ENCODE measurements around the gene PLA2G6. TPM values are rescaled to one million over a fixed set of nuclear protein-coding genes. Genes with fewer than 3 reads are reported as not detected.

Gene PLA2G6
- total RNA-seq, 2 donors from 2014 or later = 61.5 to 138 TPM

- H3K4me1 ChIP-seq (replicated peaks) = no peaks in the 10 kb centered on the region
- intact Hi-C loops (cut with DNase I) = no loop called here
- no peak for TF ChIP-seq CTCF (IDR thresholded peaks at IDR 0.05)
- no peak overlapping the region for H3K4me3 ChIP-seq
- no peaks in the 10 kb centered on the region for H3K27me3 ChIP-seq (replicated peaks; ENCODE audit: insufficient read depth)
- H3K9me3 ChIP-seq = no peaks in the 10 kb centered on the region
- WGBS = 88% methylated on average over 30 of the region's 32 CpGs
- peaks cover 7 to 27% of the 10 kb centered on the region in 2 donors for H3K36me3 ChIP-seq
- H3K27ac ChIP-seq = no peak overlapping the region
- DNase-seq (ENCODE audit: low spot score) = no peak
Measured at GRCh38 chr22:38075105-38075825, 106.4 kb downstream of the PLA2G6 start.

DNA sequence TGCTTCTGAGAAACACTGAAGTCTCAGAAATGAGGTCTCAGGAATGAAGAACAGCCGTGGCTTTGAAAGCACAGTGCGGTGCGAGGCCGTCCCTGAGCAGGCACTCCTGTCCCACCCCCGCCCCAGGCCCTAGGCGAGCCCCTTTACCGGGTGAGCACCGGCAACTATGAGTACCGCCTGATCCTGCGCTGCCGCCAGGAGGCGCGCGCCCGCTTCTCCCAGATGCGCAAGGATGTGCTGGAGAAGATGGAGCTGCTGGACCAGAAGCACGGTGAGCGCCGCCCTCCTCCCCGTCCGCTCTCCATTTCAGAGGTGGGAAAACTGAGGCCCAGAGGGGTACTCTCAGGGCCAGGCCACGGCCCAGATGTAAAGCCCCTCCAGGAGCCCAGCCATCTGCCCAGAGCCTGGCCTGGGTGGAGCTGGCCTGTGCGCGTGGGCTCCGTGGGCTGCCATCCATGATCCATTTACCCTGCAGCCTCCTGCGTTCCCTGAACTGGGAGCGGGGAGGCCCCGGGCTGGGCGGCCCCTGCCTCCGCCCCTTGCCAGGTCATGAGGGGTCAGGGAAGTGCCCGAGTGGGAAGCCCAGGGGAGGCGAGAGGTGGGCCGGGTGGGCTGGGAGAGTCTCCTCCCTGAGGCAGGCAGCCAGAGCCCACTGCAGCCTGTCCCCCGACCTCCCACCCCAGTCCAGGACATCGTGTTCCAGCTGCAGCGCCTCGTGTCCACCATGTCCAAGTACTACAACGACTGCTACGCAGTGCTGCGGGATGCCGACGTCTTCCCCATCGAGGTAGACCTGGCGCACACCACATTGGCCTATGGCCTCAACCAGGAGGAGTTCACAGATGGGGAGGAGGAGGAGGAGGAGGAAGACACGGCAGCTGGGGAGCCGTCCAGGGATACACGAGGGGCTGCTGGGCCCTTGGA is 107.2 kb downstream of the PLA2G6 start:
- no peak for DNase-seq (ENCODE audit: low spot score)
- 83% methylated on average over 39 of the region's 47 CpGs for WGBS
- Histone ChIP-seq H3K36me3 (peaks cover 7 to 27% of the 10 kb centered on the region in 2 donors), H3K4me3 (no peak overlapping the region), H3K27ac (no peak overlapping the region), H3K4me1 (replicated peaks) (peaks cover 5% of the 10 kb centered on the region), H3K9me3 (no peaks in the 10 kb centered on the region), H3K27me3 (replicated peaks; ENCODE audit: insufficient read depth) (no peaks in the 10 kb centered on the region)
- TF ChIP-seq POLR2AphosphoS5 (IDR thresholded peaks at IDR 0.05) = no peak
- no peak for TF ChIP-seq POLR2A (IDR thresholded peaks at IDR 0.05)
- TF ChIP-seq CTCF (IDR thresholded peaks at IDR 0.05) = no peak
- intact Hi-C loops (cut with DNase I) = no loop called here

DNA sequence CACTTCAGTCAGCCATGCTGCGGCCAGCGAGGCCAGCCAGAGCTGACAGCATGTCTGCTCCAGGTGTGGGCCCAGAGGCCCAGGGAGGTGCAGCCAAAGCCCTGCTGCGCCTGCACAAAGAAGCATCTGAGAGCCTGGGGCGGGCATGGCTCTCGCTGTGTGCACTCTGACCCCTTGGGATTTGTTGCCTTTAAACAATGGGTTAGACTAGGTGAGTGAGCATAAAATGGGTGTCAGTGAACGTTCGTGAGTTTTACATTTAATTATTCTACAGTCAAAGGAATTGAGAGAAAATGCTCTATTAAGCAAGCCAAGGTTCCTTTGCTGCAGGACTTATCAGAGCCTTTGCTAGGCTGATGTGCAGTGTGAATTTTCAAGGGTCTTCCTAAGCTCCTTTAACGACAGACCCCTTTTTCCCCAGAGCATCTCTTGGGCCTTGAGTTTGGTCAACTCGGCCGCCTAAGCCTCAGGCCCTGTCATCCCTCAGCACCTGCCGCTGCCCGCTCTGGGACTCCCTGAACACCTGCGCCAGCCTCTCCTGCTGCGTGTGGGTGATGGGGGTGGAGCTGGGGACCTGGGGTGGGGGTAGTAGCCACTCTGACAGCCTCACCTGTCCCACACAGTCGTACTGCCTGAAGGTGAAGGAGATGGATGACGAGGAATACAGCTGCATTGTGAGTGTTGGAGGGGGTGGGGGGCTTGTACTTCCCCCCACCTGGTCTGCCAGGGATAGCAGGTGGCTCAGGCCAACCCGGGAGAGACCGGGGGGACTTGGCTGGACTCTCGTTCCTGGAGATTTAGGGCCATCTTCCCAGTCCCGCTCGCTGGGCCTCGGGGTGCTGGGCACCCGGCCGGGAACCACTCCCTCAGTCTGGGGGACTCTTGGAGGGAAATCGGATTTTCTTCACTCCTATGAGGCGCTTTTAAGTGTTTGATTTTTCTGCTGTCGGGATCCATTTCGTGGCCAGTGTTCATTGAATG is 108.2 kb downstream of the PLA2G6 start:
- intact Hi-C loops (cut with DNase I) = no loop called here
- Histone ChIP-seq H3K36me3 (peaks cover 7 to 27% of the 10 kb centered on the region in 2 donors), H3K27ac (no peak overlapping the region), H3K4me1 (replicated peaks) (peaks cover 13% of the 10 kb centered on the region), H3K4me3 (no peak overlapping the region), H3K27me3 (replicated peaks; ENCODE audit: insufficient read depth) (no peaks in the 10 kb centered on the region), H3K9me3 (no peaks in the 10 kb centered on the region)
- WGBS = 93% methylated on average over 28 of the region's 28 CpGs
- TF ChIP-seq CTCF (IDR thresholded peaks at IDR 0.05) (no peak), POLR2A (IDR thresholded peaks at IDR 0.05) (no peak), POLR2AphosphoS5 (IDR thresholded peaks at IDR 0.05) (no peak)
- DNase-seq (ENCODE audit: low spot score) = no peak

- no peaks in the 10 kb centered on the region for H3K9me3 ChIP-seq
- peak overlapping the region in 1 of 2 donors; percentile 95 for H3K27ac ChIP-seq
- DNase-seq (ENCODE audit: low spot score) = no peak
- no peaks in the 10 kb centered on the region for H3K27me3 ChIP-seq (replicated peaks; ENCODE audit: insufficient read depth)
- no peak overlapping the region for H3K4me3 ChIP-seq
- TF ChIP-seq POLR2AphosphoS5 (IDR thresholded peaks at IDR 0.05) (no peak), POLR2A (IDR thresholded peaks at IDR 0.05) (no peak), CTCF (IDR thresholded peaks at IDR 0.05) (no peak)
- peaks cover 14% of the 10 kb centered on the region for H3K4me1 ChIP-seq (replicated peaks)
- intact Hi-C loops (cut with DNase I) = no loop called here
- 89% methylated on average over 25 of the region's 25 CpGs for WGBS
- H3K36me3 ChIP-seq = peaks cover 7 to 27% of the 10 kb centered on the region in 2 donors
Measured at GRCh38 chr22:38072322-38073149, 109.1 kb downstream of the PLA2G6 start.

All from prostate gland (tissue), 2 donors.